ENCODE results near the gene GNL2.

- TF ChIP-seq CTCF (IDR thresholded peaks at IDR 0.05) (no peak), POLR2A (IDR thresholded peaks at IDR 0.05) (no peak)
Measured at GRCh38 chr1:37614105-37614504, 18.4 kb upstream of the GNL2 start.

Data from tibial nerve (tissue), 3 donors.